ENCODE measurements around the gene PIP5KL1.

DNA sequence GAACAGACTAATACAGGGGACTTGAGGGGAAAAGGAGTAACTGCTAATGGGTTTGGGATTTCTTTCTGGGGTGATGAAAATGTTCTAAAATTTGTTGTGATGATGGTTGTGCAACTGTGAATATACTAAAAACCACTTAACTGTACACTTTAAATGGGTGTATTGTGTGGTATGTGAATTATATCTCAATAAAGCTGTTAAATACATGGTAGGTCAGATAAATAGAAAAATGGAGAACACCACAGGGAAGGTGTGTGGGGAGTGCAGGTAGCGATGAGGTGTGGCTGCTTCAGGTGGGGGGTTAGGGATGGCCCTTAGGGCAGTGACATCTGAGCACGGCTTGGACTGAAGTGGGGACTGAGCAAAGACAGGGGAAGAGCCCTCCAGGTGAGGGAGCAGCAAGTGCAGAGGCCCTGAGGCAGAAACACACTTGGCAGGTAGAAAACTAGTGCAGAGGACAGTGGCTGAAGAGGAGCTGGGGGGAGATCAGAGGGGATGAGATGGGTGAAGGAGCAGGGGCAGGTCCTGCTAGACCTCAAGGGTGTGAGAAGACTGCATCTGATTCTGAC is 29.3 kb upstream of the PIP5KL1 start:
- TF ChIP-seq, protein P1, sequence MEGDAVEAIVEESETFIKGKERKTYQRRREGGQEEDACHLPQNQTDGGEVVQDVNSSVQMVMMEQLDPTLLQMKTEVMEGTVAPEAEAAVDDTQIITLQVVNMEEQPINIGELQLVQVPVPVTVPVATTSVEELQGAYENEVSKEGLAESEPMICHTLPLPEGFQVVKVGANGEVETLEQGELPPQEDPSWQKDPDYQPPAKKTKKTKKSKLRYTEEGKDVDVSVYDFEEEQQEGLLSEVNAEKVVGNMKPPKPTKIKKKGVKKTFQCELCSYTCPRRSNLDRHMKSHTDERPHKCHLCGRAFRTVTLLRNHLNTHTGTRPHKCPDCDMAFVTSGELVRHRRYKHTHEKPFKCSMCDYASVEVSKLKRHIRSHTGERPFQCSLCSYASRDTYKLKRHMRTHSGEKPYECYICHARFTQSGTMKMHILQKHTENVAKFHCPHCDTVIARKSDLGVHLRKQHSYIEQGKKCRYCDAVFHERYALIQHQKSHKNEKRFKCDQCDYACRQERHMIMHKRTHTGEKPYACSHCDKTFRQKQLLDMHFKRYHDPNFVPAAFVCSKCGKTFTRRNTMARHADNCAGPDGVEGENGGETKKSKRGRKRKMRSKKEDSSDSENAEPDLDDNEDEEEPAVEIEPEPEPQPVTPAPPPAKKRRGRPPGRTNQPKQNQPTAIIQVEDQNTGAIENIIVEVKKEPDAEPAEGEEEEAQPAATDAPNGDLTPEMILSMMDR (IDR thresholded peaks at IDR 0.05), result no peak
- TF ChIP-seq POLR2A (IDR thresholded peaks at IDR 0.05), result no peak
